ENCODE measurements around the gene EHD4.

Gene EHD4

GRCh38 chr15:42010434-42010833, 38.1 kb upstream of the EHD4 start:
- DNase-seq (ENCODE audit: low read depth, low spot score), result no peak
- Histone ChIP-seq H3K27me3 (ENCODE audit: control insufficient read depth, insufficient read depth, low read length) (no peaks in the 10 kb centered on the region), H3K27ac (ENCODE audit: low read length) (no peak overlapping the region), H3K4me3 (ENCODE audit: low read length) (no peak overlapping the region), H3K9me3 (ENCODE audit: control insufficient read depth, insufficient read depth, low read length) (no peaks in the 10 kb centered on the region), H3K36me3 (ENCODE audit: control insufficient read depth, insufficient read depth, low read length) (no peaks in the 10 kb centered on the region; the same call in 1 of the 2 replicates), H3K4me1 (ENCODE audit: control insufficient read depth, insufficient read depth, low read length) (no peaks in the 10 kb centered on the region)
- no CpG with 5 or more reads among the region's 1 CpG for WGBS (ENCODE audit: insufficient coverage, insufficient read length)

- Histone ChIP-seq H3K27ac (ENCODE audit: low read length) (no peak overlapping the region), H3K4me3 (ENCODE audit: low read length) (no peak overlapping the region), H3K4me1 (ENCODE audit: control insufficient read depth, insufficient read depth, low read length) (no peaks in the 10 kb centered on the region; the same call in 1 of the 2 replicates), H3K36me3 (ENCODE audit: control insufficient read depth, insufficient read depth, low read length) (no peaks in the 10 kb centered on the region; the same call in 1 of the 2 replicates), H3K9me3 (ENCODE audit: control insufficient read depth, insufficient read depth, low read length) (no peaks in the 10 kb centered on the region), H3K27me3 (ENCODE audit: control insufficient read depth, insufficient read depth, low read length) (no peaks in the 10 kb centered on the region)
- 100% methylated on average over 2 of the region's 5 CpGs for WGBS (ENCODE audit: insufficient coverage, insufficient read length)
- no peak for DNase-seq (ENCODE audit: low read depth, low spot score)
These were observed 37.1 kb upstream of the EHD4 start for GRCh38 chr15:42009474-42009873.

GRCh38 chr15:42009022-42009421, 36.7 kb upstream of the EHD4 start:
- no peak overlapping the region for H3K27ac ChIP-seq (ENCODE audit: low read length)
- no peaks in the 10 kb centered on the region; the same call in 1 of the 2 replicates for H3K36me3 ChIP-seq (ENCODE audit: control insufficient read depth, insufficient read depth, low read length)
- no peaks in the 10 kb centered on the region for H3K27me3 ChIP-seq (ENCODE audit: control insufficient read depth, insufficient read depth, low read length)
- no peaks in the 10 kb centered on the region; the same call in 1 of the 2 replicates for H3K4me1 ChIP-seq (ENCODE audit: control insufficient read depth, insufficient read depth, low read length)
- DNase-seq (ENCODE audit: low read depth, low spot score), result no peak
- no peaks in the 10 kb centered on the region for H3K9me3 ChIP-seq (ENCODE audit: control insufficient read depth, insufficient read depth, low read length)
- no peak overlapping the region for H3K4me3 ChIP-seq (ENCODE audit: low read length)

- no peaks in the 10 kb centered on the region for H3K27me3 ChIP-seq (ENCODE audit: control insufficient read depth, insufficient read depth, low read length)
- no CpG with 5 or more reads among the region's 1 CpG for WGBS (ENCODE audit: insufficient coverage, insufficient read length)
- no peak overlapping the region for H3K27ac ChIP-seq (ENCODE audit: low read length)
- H3K9me3 ChIP-seq (ENCODE audit: control insufficient read depth, insufficient read depth, low read length), result no peaks in the 10 kb centered on the region
- H3K36me3 ChIP-seq (ENCODE audit: control insufficient read depth, insufficient read depth, low read length), result no peaks in the 10 kb centered on the region
- no peak for DNase-seq (ENCODE audit: low read depth, low spot score)
- no peak overlapping the region for H3K4me3 ChIP-seq (ENCODE audit: low read length)
- no peaks in the 10 kb centered on the region; the same call in 1 of the 2 replicates for H3K4me1 ChIP-seq (ENCODE audit: control insufficient read depth, insufficient read depth, low read length)
These were observed 35.0 kb upstream of the EHD4 start for GRCh38 chr15:42007386-42007785.

GRCh38 chr15:42002333-42002732, 30.0 kb upstream of the EHD4 start:
- H3K27ac ChIP-seq (ENCODE audit: low read length), result no peak overlapping the region
- no peaks in the 10 kb centered on the region for H3K36me3 ChIP-seq (ENCODE audit: control insufficient read depth, insufficient read depth, low read length)
- no CpG with 5 or more reads among the region's 6 CpGs for WGBS (ENCODE audit: insufficient coverage, insufficient read length)
- H3K4me3 ChIP-seq (ENCODE audit: low read length), result no peak overlapping the region
- DNase-seq (ENCODE audit: low read depth, low spot score), result no peak
- H3K4me1 ChIP-seq (ENCODE audit: control insufficient read depth, insufficient read depth, low read length), result no peaks in the 10 kb centered on the region; the same call in 1 of the 2 replicates
- H3K27me3 ChIP-seq (ENCODE audit: control insufficient read depth, insufficient read depth, low read length), result no peaks in the 10 kb centered on the region
- no peaks in the 10 kb centered on the region for H3K9me3 ChIP-seq (ENCODE audit: control insufficient read depth, insufficient read depth, low read length)

- Histone ChIP-seq H3K36me3 (ENCODE audit: control insufficient read depth, insufficient read depth, low read length) (no peaks in the 10 kb centered on the region), H3K4me1 (ENCODE audit: control insufficient read depth, insufficient read depth, low read length) (no peaks in the 10 kb centered on the region; the same call in 1 of the 2 replicates), H3K27me3 (ENCODE audit: control insufficient read depth, insufficient read depth, low read length) (no peaks in the 10 kb centered on the region), H3K4me3 (ENCODE audit: low read length) (no peak overlapping the region), H3K27ac (ENCODE audit: low read length) (no peak overlapping the region), H3K9me3 (ENCODE audit: control insufficient read depth, insufficient read depth, low read length) (no peaks in the 10 kb centered on the region)
- WGBS (ENCODE audit: insufficient coverage, insufficient read length), result no CpG with 5 or more reads among the region's 4 CpGs
- no peak for DNase-seq (ENCODE audit: low read depth, low spot score)
These were observed 28.9 kb upstream of the EHD4 start for GRCh38 chr15:42001236-42001635.

GRCh38 chr15:41999290-42000285, 27.2 kb upstream of the EHD4 start:
- Histone ChIP-seq H3K4me3 (ENCODE audit: low read length) (no peak overlapping the region), H3K27me3 (ENCODE audit: control insufficient read depth, insufficient read depth, low read length) (no peaks in the 10 kb centered on the region), H3K4me1 (ENCODE audit: control insufficient read depth, insufficient read depth, low read length) (no peaks in the 10 kb centered on the region; the same call in 1 of the 2 replicates), H3K27ac (ENCODE audit: low read length) (no peak overlapping the region), H3K36me3 (ENCODE audit: control insufficient read depth, insufficient read depth, low read length) (no peaks in the 10 kb centered on the region), H3K9me3 (ENCODE audit: control insufficient read depth, insufficient read depth, low read length) (no peaks in the 10 kb centered on the region)
- no CpG with 5 or more reads among the region's 15 CpGs for WGBS (ENCODE audit: insufficient coverage, insufficient read length)
- no peak for DNase-seq (ENCODE audit: low read depth, low spot score)

GRCh38 chr15:41997845-41998244, 25.5 kb upstream of the EHD4 start:
- Histone ChIP-seq H3K27me3 (ENCODE audit: control insufficient read depth, insufficient read depth, low read length) (no peaks in the 10 kb centered on the region), H3K4me3 (ENCODE audit: low read length) (no peak overlapping the region), H3K4me1 (ENCODE audit: control insufficient read depth, insufficient read depth, low read length) (no peaks in the 10 kb centered on the region; the same call in 1 of the 2 replicates), H3K9me3 (ENCODE audit: control insufficient read depth, insufficient read depth, low read length) (no peaks in the 10 kb centered on the region), H3K27ac (ENCODE audit: low read length) (no peak overlapping the region), H3K36me3 (ENCODE audit: control insufficient read depth, insufficient read depth, low read length) (no peaks in the 10 kb centered on the region)
- DNase-seq (ENCODE audit: low read depth, low spot score), result no peak
- WGBS (ENCODE audit: insufficient coverage, insufficient read length), result no CpG with 5 or more reads among the region's 3 CpGs

- WGBS (ENCODE audit: insufficient coverage, insufficient read length), result no CpG with 5 or more reads among the region's 13 CpGs
- Histone ChIP-seq H3K9me3 (ENCODE audit: control insufficient read depth, insufficient read depth, low read length) (no peaks in the 10 kb centered on the region), H3K27ac (ENCODE audit: low read length) (no peak overlapping the region), H3K4me1 (ENCODE audit: control insufficient read depth, insufficient read depth, low read length) (no peaks in the 10 kb centered on the region; the same call in 1 of the 2 replicates), H3K4me3 (ENCODE audit: low read length) (no peak overlapping the region), H3K36me3 (ENCODE audit: control insufficient read depth, insufficient read depth, low read length) (no peaks in the 10 kb centered on the region), H3K27me3 (ENCODE audit: control insufficient read depth, insufficient read depth, low read length) (no peaks in the 10 kb centered on the region)
- no peak for DNase-seq (ENCODE audit: low read depth, low spot score)
These were observed 24.7 kb upstream of the EHD4 start for GRCh38 chr15:41996921-41997592.

- DNase-seq (ENCODE audit: low read depth, low spot score), result no peak
- no peak overlapping the region for H3K4me3 ChIP-seq (ENCODE audit: low read length)
These were observed 24.0 kb upstream of the EHD4 start for GRCh38 chr15:41996376-41996775.

More at GRCh38 chr15:41996376-41996775, 24.0 kb upstream of the EHD4 start:
- no peaks in the 10 kb centered on the region; the same call in 1 of the 2 replicates for H3K4me1 ChIP-seq (ENCODE audit: control insufficient read depth, insufficient read depth, low read length)
- no peaks in the 10 kb centered on the region for H3K36me3 ChIP-seq (ENCODE audit: control insufficient read depth, insufficient read depth, low read length)
- WGBS (ENCODE audit: insufficient coverage, insufficient read length), result no CpG with 5 or more reads among the region's 10 CpGs
- H3K9me3 ChIP-seq (ENCODE audit: control insufficient read depth, insufficient read depth, low read length), result no peaks in the 10 kb centered on the region
- no peak overlapping the region for H3K27ac ChIP-seq (ENCODE audit: low read length)
- H3K27me3 ChIP-seq (ENCODE audit: control insufficient read depth, insufficient read depth, low read length), result no peaks in the 10 kb centered on the region
